Inflammatory macrophage treated with lipopolysaccharide for 1 hour (primary cell): Measurements from ENCODE around the gene YPEL1.
"Not testable (repeated sequence)": the region's sequence is repeated elsewhere in the genome, so short reads cannot be mapped to it uniquely, and the experiment has no call there.

Experiments
- DNase-seq, 2 donors: peaks; one replicate each; pipeline ENCODE4 v3.0.0-alpha.2; 2020 to 2022

Gene YPEL1

GRCh38 chr22:21720191-21720859 lies 15.3 kb downstream of the YPEL1 start:
- DNase-seq = not testable (repeated sequence)

DNA sequence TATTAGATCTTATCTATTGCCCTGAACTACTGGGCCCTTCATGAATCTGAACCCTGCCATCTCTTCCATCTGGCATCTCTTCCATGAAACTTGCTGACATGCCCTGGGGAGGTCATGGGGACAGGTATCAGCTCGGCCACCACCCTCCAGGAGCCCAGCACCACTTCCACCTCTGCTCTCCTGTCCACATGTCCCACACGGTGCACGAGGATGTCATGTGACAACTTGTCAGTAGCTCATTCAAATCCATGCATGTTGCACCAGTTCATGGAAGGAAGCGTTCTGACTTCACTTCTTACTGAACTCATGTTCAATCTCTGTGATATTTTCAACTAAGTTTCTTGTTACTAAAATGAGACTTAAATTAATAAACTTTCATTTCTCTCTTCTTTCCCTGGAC lies 16.6 kb downstream of the YPEL1 start:
- peak; percentile 31 to 53 for DNase-seq

- DNase-seq = no peak
Measured at GRCh38 chr22:21718499-21718898, 17.1 kb downstream of the YPEL1 start.

GRCh38 chr22:21716395-21717122 lies 19.0 kb downstream of the YPEL1 start:
- not testable (repeated sequence) for DNase-seq

- no peak for DNase-seq
Measured at GRCh38 chr22:21714786-21715185, 20.8 kb downstream of the YPEL1 start.

GRCh38 chr22:21714059-21714770 lies 21.4 kb downstream of the YPEL1 start:
- no peak for DNase-seq

- no peak for DNase-seq
Measured at GRCh38 chr22:21713428-21714058, 22.1 kb downstream of the YPEL1 start.

GRCh38 chr22:21712751-21713427 lies 22.7 kb downstream of the YPEL1 start:
- peak; percentile 45 to 72 for DNase-seq

GRCh38 chr22:21711851-21712250 lies 23.7 kb downstream of the YPEL1 start:
- no peak for DNase-seq

DNA sequence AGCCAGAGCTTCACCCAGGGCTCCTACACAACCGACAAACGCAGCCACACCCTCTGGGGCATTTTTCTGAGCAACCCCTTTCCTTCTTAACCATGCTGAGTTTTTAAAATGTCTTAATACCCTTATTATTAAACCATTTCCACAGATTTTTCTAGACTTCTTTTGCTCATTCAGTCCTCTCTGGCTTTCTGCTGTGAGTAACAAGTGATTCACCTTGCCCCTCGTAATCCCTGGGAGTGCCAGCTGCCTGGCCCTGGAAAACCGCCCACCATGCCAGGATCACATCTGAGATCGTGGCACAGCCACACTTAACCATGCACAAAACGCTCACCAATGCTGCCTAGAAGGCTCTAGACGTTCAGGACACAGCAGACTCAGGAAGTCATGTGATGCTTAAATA lies 25.4 kb downstream of the YPEL1 start:
- no peak for DNase-seq

GRCh38 chr22:21709688-21710087 lies 25.9 kb downstream of the YPEL1 start:
- DNase-seq = no peak

DNA sequence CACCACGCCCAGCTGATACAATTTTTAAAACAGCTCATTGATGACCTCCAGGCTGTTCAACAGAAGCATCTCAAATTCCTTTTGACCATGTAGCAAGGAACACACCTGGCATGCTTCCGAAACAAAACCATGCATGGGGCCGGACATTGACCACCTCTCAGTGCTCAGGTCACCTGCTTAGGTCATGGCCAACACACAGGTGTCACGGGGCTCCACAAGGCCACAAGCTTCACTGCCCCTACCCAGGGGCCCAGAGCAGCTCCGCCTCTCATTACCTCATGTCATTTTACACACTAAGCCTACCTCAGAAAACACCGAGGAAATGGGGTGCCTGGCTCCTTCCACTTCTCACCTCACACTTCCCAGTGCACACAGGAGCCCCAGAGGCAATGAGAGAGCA lies 26.6 kb downstream of the YPEL1 start:
- DNase-seq = no peak

- no peak for DNase-seq
Measured at GRCh38 chr22:21707677-21708076, 27.9 kb downstream of the YPEL1 start.

DNA sequence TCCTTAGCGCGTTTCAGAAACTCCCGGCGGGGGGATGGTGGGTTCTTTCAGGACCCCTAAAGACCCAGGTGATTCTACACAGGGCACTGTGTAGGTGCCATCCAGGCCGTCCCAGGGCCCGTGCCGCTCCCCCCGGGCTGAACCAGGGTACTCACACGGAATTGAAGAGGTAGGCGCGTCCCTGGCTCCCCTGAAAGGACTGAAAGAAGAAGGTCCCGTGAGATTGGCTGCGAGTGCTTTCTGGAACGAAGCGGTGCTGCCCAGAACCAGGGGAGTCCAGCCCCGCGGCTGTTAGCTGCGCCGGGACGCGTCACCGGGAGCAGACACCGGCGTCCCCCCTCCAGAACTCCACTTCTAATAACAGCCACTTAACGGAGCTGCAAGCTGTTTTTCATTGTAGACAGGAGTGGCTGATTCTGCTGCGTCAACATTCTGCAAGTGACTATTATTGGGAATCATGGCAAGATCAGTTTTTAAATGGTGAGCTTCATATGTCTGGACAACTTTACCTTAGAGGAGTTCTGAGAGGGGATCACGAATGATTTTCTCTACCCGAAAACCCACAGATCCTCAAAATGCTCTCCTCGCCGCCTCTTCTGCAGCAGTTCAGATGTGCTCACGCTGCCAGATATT lies 31.8 kb downstream of the YPEL1 start:
- no peak for DNase-seq

DNA sequence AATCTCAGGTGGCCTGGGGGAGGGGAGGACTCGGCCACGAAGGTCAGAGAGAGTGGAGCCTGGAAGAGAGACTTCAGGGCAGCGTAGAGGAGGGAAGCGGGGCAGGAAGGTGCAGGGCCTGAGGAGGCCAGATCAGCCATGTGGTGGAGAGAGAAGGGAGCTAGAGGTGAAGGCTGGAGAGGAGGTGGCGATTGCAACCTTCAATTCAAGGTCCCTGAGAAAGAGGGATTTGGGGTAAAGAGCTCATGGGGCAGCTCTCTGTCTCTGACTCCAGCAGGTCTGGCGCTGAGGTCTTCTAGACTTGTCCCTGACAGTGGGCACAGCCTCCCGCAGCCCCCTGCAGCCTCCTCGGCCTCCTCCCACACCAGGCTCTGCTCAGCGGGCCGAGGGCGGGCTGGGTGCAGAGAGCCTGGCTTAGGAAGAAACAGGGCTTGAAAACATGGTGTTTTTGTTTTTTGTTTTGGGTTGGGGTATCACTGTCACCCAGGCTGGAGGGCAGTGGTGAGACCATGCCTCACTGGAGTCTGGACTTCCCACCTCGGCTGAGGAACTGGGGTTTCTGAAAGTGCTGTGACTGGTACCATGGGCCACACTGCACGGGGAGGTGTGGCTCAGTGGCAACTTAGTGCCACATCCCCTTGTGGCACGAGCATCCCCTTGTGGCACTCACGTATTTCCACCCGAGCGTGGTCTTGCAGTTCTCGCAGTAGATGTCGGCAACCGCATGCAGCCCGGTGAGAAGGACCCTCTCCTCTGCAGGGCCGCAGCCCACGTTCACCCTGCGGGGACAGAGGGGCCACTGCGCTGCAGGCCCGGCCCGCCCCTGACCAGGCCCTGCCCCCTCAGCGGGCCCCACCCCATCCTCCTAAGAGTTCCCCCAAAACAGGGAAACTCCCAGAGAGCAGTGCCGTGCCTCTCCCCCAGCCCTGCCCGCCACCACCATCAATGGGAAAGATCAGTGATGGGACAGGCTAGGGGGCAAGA lies 32.6 kb downstream of the YPEL1 start:
- no peak for DNase-seq

- no peak for DNase-seq
Measured at GRCh38 chr22:21702094-21702493, 33.5 kb downstream of the YPEL1 start.

GRCh38 chr22:21701384-21701971 lies 34.1 kb downstream of the YPEL1 start:
- no peak for DNase-seq

DNA sequence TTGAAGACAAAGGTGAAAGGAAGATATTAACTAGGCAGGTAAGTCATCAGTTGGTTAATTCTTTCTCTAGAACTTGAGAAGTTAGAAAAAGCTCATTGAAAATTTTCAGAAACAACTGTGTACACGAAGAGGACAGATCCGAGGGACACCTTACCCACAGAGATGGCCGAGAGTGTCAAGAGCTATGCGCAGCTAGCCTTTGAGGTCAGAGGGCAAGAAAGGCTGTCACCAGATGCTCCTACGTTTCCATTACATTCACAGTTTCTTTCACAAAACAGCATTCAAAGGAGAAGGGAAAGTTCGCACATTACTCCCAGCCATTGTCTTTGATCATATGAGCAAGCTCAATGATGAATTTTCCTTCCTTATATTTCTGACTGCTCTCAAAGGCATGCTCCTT lies 34.8 kb downstream of the YPEL1 start:
- no peak for DNase-seq

DNA sequence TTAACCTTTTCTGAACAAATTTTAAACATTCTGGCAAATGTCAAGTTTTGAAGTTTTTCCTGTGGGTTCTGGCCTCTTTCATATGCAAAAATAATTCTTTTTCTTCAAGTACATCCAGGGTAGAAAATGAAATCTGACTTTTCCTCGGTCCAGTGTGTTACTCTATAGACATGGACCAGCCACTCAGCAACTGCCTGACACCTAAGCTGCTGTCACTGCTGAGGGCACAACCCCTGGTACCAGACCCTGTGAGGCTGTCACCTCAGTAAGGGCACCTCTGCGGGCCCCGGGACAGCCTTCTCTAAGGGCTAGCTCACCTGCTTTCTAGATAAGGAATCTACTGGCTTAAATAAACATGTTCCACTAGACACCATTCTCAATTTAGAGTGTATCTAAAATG lies 36.0 kb downstream of the YPEL1 start:
- no peak for DNase-seq

- DNase-seq = no peak
Measured at GRCh38 chr22:21698430-21699329, 36.9 kb downstream of the YPEL1 start.
